Colonic mucosa (tissue), 4 donors: ENCODE results near the gene ZNF254. TPM values are rescaled to one million over a fixed set of nuclear protein-coding genes. Genes with fewer than 3 reads are reported as not detected.
"Not testable (repeated sequence)": the region's sequence is repeated elsewhere in the genome, so short reads cannot be mapped to it uniquely, and the experiment has no call there.

Experiments used
- DNase-seq: peaks from one replicate; pipeline ENCODE4 v3.0.0-alpha.2; 2020
- H3K27ac ChIP-seq: fragments of 200-600 bp; one replicate; pipeline ENCODE4 v1.8.0; 2021
- H3K27me3 ChIP-seq: fragments of 200-600 bp; one replicate; pipeline ENCODE4 v1.8.0; 2021
- H3K36me3 ChIP-seq: fragments of 200-600 bp; one replicate; pipeline ENCODE4 v1.8.0; 2021
- H3K4me1 ChIP-seq: fragments of 200-600 bp; one replicate; pipeline ENCODE4 v1.8.0; 2021; ENCODE audit warnings: mild to moderate bottlenecking
- H3K4me3 ChIP-seq: fragments of 200-600 bp; one replicate; pipeline ENCODE4 v1.8.0; 2021
- H3K9ac ChIP-seq, 2 donors: one replicate each; pipeline ENCODE4 v1.7.0; 2013; ENCODE audit warnings: control low read depth in 2 of 2, low read depth in 2 of 2, low read length in 2 of 2
- H3K9me3 ChIP-seq: fragments of 200-600 bp; one replicate; pipeline ENCODE4 v1.8.0; 2021
- CTCF ChIP-seq: fragments of 200-600 bp; IDR thresholded peaks from one replicate; pipeline ENCODE4 v1.8.0; 2022; ENCODE audit warnings: antibody characterized with exemption, mild to moderate bottlenecking
- intact Hi-C: fragments of 100-400 bp; cut with DNase I; formaldehyde crosslinking; loops from one replicate; pipeline ENCODE4 v1.14.1; 2022
- total RNA-seq, 2 donors: library from RNA; stranded (reverse); fragmentation: NEBNext Ultra II Directional in 1 of 2; extraction: Animal tissue kit (Norgen Biotek cat#: 25700) in 1 of 2; gene quantifications; one replicate each; pipeline ENCODE4 v1.2.1, GENCODE V29; 2021
- donor health status: healthy.
- donor health status: DM: no; HTN: no; CAD: no.
- donor health status: DM: no; HTN: no; CAD: no.

Gene ZNF254
- total RNA-seq, 2 donors from 2014 or later, result 11.2 to 14.1 TPM

GRCh38 chr19:24098359-24098758, 11.4 kb downstream of the ZNF254 start:
- H3K27me3 ChIP-seq, result no peaks in the 10 kb centered on the region
- no peak overlapping the region for H3K4me3 ChIP-seq
- TF ChIP-seq CTCF, result no peak
- no peaks in the 10 kb centered on the region for H3K9me3 ChIP-seq
- H3K27ac ChIP-seq, result no peak overlapping the region
- no peak overlapping the region for H3K9ac ChIP-seq
- intact Hi-C loops, result no loop called here
- H3K4me1 ChIP-seq, result no peaks in the 10 kb centered on the region
- DNase-seq, result no peak
- H3K36me3 ChIP-seq, result no peaks in the 10 kb centered on the region

GRCh38 chr19:24099829-24100228, 12.8 kb downstream of the ZNF254 start:
- TF ChIP-seq CTCF, result no peak
- Histone ChIP-seq H3K9me3 (no peaks in the 10 kb centered on the region), H3K36me3 (no peaks in the 10 kb centered on the region), H3K27me3 (no peaks in the 10 kb centered on the region), H3K4me1 (no peaks in the 10 kb centered on the region), H3K9ac (no peak overlapping the region), H3K4me3 (no peak overlapping the region), H3K27ac (no peak overlapping the region)
- intact Hi-C loops, result no loop called here
- DNase-seq, result no peak

DNA sequence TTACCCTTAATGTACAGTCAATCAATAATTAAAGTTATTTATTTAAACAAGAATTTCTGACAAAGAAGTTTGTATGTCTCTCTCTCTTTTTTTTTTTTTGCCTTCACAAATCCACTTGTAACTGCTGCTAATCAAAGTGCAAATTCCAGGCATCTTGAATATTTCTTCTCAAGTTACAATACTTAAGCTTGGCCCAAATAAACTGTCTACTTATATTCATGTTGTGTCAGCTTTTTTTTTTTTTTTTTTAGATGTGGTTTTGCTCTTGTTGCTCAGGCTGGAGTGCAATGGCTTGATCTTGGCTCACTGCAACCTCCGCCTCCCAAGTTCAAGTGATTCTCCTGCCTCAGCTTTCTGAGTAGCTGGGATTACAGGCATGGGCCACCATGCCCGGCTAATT, 13.6 kb downstream of the ZNF254 start:
- DNase-seq, H3K9ac ChIP-seq, H3K9me3 ChIP-seq, H3K4me3 ChIP-seq, H3K36me3 ChIP-seq, H3K27ac ChIP-seq, intact Hi-C loops, H3K4me1 ChIP-seq, H3K27me3 ChIP-seq: not testable (repeated sequence)

GRCh38 chr19:24101459-24102115, 14.6 kb downstream of the ZNF254 start:
- no peak for DNase-seq
- H3K9ac ChIP-seq, result no peak overlapping the region
- no peak overlapping the region for H3K27ac ChIP-seq
- H3K36me3 ChIP-seq, result peaks cover 2% of the 10 kb centered on the region
- intact Hi-C loops, result no loop called here
- H3K9me3 ChIP-seq, result no peaks in the 10 kb centered on the region
- no peaks in the 10 kb centered on the region for H3K27me3 ChIP-seq
- no peak for TF ChIP-seq CTCF
- no peaks in the 10 kb centered on the region for H3K4me1 ChIP-seq
- no peak overlapping the region for H3K4me3 ChIP-seq

GRCh38 chr19:24127601-24128000, 40.6 kb downstream of the ZNF254 start:
- no peak for DNase-seq
- Histone ChIP-seq H3K4me3 (no peak overlapping the region), H3K9ac (no peak overlapping the region), H3K27me3 (no peaks in the 10 kb centered on the region), H3K27ac (no peak overlapping the region), H3K4me1 (no peaks in the 10 kb centered on the region), H3K36me3 (peaks cover 12% of the 10 kb centered on the region), H3K9me3 (peaks cover 17% of the 10 kb centered on the region)
- intact Hi-C loops, result no loop called here
- TF ChIP-seq CTCF, result no peak

DNA sequence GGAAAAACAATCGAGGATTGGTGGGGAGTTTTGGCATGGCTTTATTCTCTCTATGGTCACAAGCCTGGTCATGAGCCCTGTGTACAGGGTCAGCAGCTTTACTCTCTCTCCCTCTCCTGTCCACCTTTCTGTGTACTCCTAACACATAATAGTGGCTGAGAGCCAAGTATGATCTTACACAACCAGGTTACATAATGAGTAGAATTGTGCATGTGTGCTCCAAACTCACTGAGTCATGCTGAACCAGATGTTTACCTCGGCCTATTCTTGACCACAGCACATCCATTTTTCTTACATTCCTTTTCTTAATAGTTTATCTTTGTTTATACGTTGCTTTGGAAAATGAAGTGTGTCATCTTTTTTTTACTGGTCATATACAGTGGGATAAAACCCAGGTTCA, 53.1 kb downstream of the ZNF254 start:
- Histone ChIP-seq H3K4me1 (no peaks in the 10 kb centered on the region), H3K36me3 (no peaks in the 10 kb centered on the region), H3K27me3 (no peaks in the 10 kb centered on the region), H3K4me3 (no peak overlapping the region), H3K9ac (no peak overlapping the region), H3K27ac (no peak overlapping the region), H3K9me3 (peaks cover 10% of the 10 kb centered on the region)
- intact Hi-C loops, result no loop called here
- DNase-seq, result no peak
- no peak for TF ChIP-seq CTCF
